CD4-positive, alpha-beta T cell (primary cell): ENCODE measurements around the gene MICAL3. TPM values are rescaled to one million over a fixed set of nuclear protein-coding genes. Genes with fewer than 3 reads are reported as not detected.
"Not testable (repeated sequence)": the region's sequence is repeated elsewhere in the genome, so short reads cannot be mapped to it uniquely, and the experiment has no call there.

ENCODE experiments used
- ATAC-seq: fragments of 200-7000 bp; cut with Tn5 transposase; one replicate; pipeline ENCODE4 v1.10.0; 2022; ENCODE audit warnings: mild to moderate bottlenecking; ENCODE audit not compliant: poor library complexity
- CTCF ChIA-PET: fragments of 350-600 bp; sonication (Branson Sonifier 250); formaldehyde crosslinking; loops from one replicate; lab custom pipeline; 2021; ENCODE audit warnings: antibody characterized with exemption, inconsistent platforms; lab: Charles Lee
- POLR2A ChIA-PET: fragments of 350-600 bp; sonication (Branson Sonifier 250); formaldehyde crosslinking; loops from one replicate; lab custom pipeline; 2021; ENCODE audit warnings: antibody characterized with exemption, inconsistent platforms; lab: Charles Lee
- DNase-seq, 14 experiments: peaks; one replicate each; pipeline ENCODE4 v3.0.0-alpha.2; 2013 to 2020; ENCODE audit warnings: mixed read lengths in 2 of 14
- H3K27ac ChIP-seq, 2 donors: one replicate each; pipeline versions ENCODE4 v1.5.1 to v1.7.0; 2013; ENCODE audit warnings: low read length in 2 of 2, low read depth in 1 of 2, mild to moderate bottlenecking in 1 of 2
- H3K27me3 ChIP-seq, 2 experiments: 1 replicate in 1 of 2; 2 replicates in 1 of 2; pipeline versions ENCODE4 v1.6.1 to v1.7.0; 2013; ENCODE audit warnings: low read length in 2 of 2, control low read depth in 1 of 2, mild to moderate bottlenecking in 1 of 2, moderate library complexity in 1 of 2; ENCODE audit not compliant: insufficient read depth in 2 of 2, control insufficient read depth in 1 of 2
- H3K36me3 ChIP-seq: one replicate; pipeline ENCODE4 v1.6.1; 2013; ENCODE audit warnings: low read length, control low read depth; ENCODE audit not compliant: insufficient read depth
- H3K4me1 ChIP-seq: one replicate; pipeline ENCODE4 v1.6.1; 2013; ENCODE audit warnings: low read length, control low read depth; ENCODE audit not compliant: insufficient read depth
- H3K4me3 ChIP-seq: one replicate; pipeline ENCODE4 v1.5.1; 2013; ENCODE audit warnings: mild to moderate bottlenecking, low read length, moderate library complexity
- H3K9me3 ChIP-seq, 2 experiments: 1 replicate in 1 of 2; 2 replicates in 1 of 2; pipeline versions ENCODE4 v1.6.1 to v1.7.0; 2013; ENCODE audit warnings: low read length in 2 of 2, mild to moderate bottlenecking in 2 of 2, control low read depth in 1 of 2, moderate library complexity in 1 of 2; ENCODE audit not compliant: control insufficient read depth in 1 of 2, insufficient read depth in 1 of 2
- H3K27ac Mint-ChIP-seq: one replicate; pipeline ENCODE4 v1.8.0; 2020; ENCODE audit warnings: mixed read lengths
- H3K27me3 Mint-ChIP-seq: one replicate; pipeline ENCODE4 v1.8.0; 2021; ENCODE audit warnings: mixed read lengths
- H3K36me3 Mint-ChIP-seq: one replicate; pipeline ENCODE4 v1.8.0; 2021; ENCODE audit warnings: low read depth, mixed read lengths
- H3K4me1 Mint-ChIP-seq: one replicate; pipeline ENCODE4 v1.8.0; 2021; ENCODE audit warnings: low read depth, mixed read lengths
- H3K4me3 Mint-ChIP-seq: one replicate; pipeline ENCODE4 v1.8.0; 2020; ENCODE audit warnings: mild to moderate bottlenecking, mixed read lengths
- H3K9me3 Mint-ChIP-seq: one replicate; pipeline ENCODE4 v1.8.0; 2020; ENCODE audit warnings: mixed read lengths
- intact Hi-C, 2 experiments: fragments of 100-400 bp; cut with DNase I in 1 of 2; cut with micrococcal nuclease in 1 of 2; formaldehyde crosslinking; loops; one replicate each; pipeline versions ENCODE4 v1.15.1 to v1.9.0; 2023 to 2025; cut with DNase I, micrococcal nuclease
- total RNA-seq, 174 experiments: library from RNA in 2 of 174; stranded (reverse) in 2 of 174; gene quantifications; one replicate each; pipeline ENCODE4 v1.2.3 and lab custom pipeline; 2021 to 2026
- TF ChIP-seq, protein P1 (sequence below): fragments of 200-600 bp; IDR thresholded peaks from one replicate; pipeline ENCODE4 v1.8.0; 2022; ENCODE audit warnings: antibody characterized with exemption, mild to moderate bottlenecking

Gene MICAL3
- total RNA-seq, 2 experiments from 2014 or later = 9.4 to 9.9 TPM

DNA sequence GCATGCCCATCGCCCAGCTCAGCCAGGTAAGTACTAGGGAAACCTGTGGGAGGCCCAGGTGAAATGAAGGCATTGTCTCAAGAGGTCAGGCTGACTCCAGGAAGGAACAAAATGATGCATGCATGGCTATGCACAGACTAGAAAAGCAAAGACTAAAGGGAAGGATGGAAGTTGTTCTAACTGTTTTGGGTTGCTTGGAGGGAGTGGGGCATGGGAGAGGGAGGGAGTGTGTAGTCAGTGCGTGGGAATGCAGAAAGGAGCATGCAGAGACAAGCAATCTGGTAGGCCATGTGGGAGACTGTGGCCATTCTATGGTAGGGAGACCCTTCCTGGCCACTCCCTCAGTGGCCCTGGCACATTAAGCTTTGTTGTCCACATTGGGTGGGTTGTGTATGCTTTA, 2.9 kb downstream of the MICAL3 start:
- no peak overlapping the region for H3K4me3 Mint-ChIP-seq
- Histone ChIP-seq H3K27ac (no peak overlapping the region), H3K9me3 (no peaks in the 10 kb centered on the region), H3K4me1 (peaks cover 16% of the 10 kb centered on the region), H3K4me3 (no peak overlapping the region), H3K36me3 (no peaks in the 10 kb centered on the region), H3K27me3 (peaks cover 8 to 12% of the 10 kb centered on the region in 2 experiments)
- H3K36me3 Mint-ChIP-seq = no peaks in the 10 kb centered on the region
- TF ChIP-seq, protein P1, sequence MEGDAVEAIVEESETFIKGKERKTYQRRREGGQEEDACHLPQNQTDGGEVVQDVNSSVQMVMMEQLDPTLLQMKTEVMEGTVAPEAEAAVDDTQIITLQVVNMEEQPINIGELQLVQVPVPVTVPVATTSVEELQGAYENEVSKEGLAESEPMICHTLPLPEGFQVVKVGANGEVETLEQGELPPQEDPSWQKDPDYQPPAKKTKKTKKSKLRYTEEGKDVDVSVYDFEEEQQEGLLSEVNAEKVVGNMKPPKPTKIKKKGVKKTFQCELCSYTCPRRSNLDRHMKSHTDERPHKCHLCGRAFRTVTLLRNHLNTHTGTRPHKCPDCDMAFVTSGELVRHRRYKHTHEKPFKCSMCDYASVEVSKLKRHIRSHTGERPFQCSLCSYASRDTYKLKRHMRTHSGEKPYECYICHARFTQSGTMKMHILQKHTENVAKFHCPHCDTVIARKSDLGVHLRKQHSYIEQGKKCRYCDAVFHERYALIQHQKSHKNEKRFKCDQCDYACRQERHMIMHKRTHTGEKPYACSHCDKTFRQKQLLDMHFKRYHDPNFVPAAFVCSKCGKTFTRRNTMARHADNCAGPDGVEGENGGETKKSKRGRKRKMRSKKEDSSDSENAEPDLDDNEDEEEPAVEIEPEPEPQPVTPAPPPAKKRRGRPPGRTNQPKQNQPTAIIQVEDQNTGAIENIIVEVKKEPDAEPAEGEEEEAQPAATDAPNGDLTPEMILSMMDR = no peak
- ChIA-PET CTCF (no interaction called here), POLR2A (no interaction called here)
- DNase-seq (no peak), ATAC-seq (no peak)
- no peak overlapping the region for H3K27ac Mint-ChIP-seq
- peaks cover 4% of the 10 kb centered on the region for H3K4me1 Mint-ChIP-seq
- peaks cover 47% of the 10 kb centered on the region for H3K27me3 Mint-ChIP-seq
- no peaks in the 10 kb centered on the region for H3K9me3 Mint-ChIP-seq
- intact Hi-C loops = no loop called here

DNA sequence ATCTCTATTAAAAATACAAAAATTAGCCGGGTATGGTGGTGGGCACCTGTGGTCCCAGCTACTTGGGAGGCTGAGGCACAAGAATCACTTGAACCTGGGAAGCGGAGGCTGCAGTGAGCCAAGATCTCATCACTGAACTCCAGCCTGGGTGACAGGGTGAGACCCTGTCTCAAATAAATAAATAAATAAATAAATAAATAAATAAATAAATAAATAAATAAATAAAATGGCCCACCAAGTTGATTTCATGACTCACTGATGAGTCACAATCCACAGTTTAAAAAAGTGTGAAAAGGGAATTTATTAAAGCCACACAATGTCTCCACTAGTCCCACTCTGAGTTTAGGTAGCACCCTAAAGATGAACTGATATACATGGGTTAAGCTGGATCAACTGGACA, 3.6 kb downstream of the MICAL3 start:
- CTCF ChIA-PET, DNase-seq, intact Hi-C loops, ATAC-seq, H3K36me3 Mint-ChIP-seq, POLR2A ChIA-PET, H3K36me3 ChIP-seq, H3K9me3 ChIP-seq, H3K9me3 Mint-ChIP-seq, H3K4me3 ChIP-seq, H3K4me3 Mint-ChIP-seq, H3K4me1 Mint-ChIP-seq, H3K27ac ChIP-seq, H3K27ac Mint-ChIP-seq: not testable (repeated sequence)
- Histone ChIP-seq H3K27me3 (peaks cover 8 to 12% of the 10 kb centered on the region in 2 experiments), H3K4me1 (peaks cover 16% of the 10 kb centered on the region)
- H3K27me3 Mint-ChIP-seq = peaks cover 42% of the 10 kb centered on the region

DNA sequence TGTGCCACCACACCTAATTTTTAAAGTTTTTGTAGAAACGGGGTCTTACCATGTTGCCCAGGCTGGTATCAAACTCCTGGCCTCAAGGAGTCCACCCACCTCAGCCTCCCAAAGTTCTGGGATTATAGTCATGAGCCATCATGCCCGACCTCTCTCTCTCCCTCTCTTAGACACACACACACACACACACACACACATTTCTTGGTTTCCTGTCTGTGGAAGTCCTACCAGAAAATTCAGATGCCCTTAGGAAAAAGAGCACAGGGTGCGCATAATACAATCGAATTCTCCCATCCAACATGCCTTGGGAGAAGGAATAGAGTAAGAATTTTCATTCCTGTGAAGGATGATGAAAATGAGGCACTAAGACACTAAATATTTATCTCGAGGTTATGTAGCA, 10.4 kb downstream of the MICAL3 start:
- no peaks in the 10 kb centered on the region for H3K4me1 ChIP-seq
- H3K36me3 Mint-ChIP-seq = no peaks in the 10 kb centered on the region
- H3K9me3 ChIP-seq = no peaks in the 10 kb centered on the region
- no peak for ATAC-seq
- ChIA-PET POLR2A (no interaction called here), CTCF (no interaction called here)
- DNase-seq = no peak
- no peaks in the 10 kb centered on the region for H3K27me3 Mint-ChIP-seq
- TF ChIP-seq, protein P1 = no peak
- H3K4me3 ChIP-seq = no peak overlapping the region
- no peaks in the 10 kb centered on the region for H3K36me3 ChIP-seq
- intact Hi-C loops = no loop called here
- H3K27ac ChIP-seq = no peak overlapping the region
- H3K4me3 Mint-ChIP-seq = no peak overlapping the region
- no peaks in the 10 kb centered on the region for H3K4me1 Mint-ChIP-seq
- no peak overlapping the region for H3K27ac Mint-ChIP-seq
- no peaks in the 10 kb centered on the region for H3K27me3 ChIP-seq
- no peaks in the 10 kb centered on the region for H3K9me3 Mint-ChIP-seq

DNA sequence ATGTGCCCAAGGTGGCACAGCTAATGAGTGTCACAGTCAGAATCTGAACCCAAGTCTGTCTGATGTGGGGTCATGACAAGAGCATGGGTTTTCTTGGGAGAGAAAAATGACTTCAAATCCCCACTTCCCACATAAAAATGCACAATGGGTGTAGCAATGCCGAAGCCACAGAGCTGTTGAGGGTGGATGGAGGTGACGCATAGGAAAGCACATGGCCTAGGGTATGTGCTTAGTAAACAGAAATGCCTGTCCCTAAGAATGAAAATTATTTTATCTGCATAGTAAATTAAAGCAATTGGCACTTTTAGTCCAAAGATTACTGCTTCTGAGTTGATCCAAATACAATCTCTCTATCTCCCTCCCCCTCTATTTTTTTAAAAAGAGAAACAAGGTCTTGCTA, 10.9 kb downstream of the MICAL3 start:
- TF ChIP-seq, protein P1 = no peak
- no peak for DNase-seq
- Histone ChIP-seq H3K27ac (no peak overlapping the region), H3K4me3 (no peak overlapping the region), H3K4me1 (no peaks in the 10 kb centered on the region), H3K27me3 (no peaks in the 10 kb centered on the region), H3K36me3 (no peaks in the 10 kb centered on the region), H3K9me3 (no peaks in the 10 kb centered on the region)
- H3K9me3 Mint-ChIP-seq = no peaks in the 10 kb centered on the region
- ATAC-seq = no peak
- intact Hi-C loops = no loop called here
- no peak overlapping the region for H3K4me3 Mint-ChIP-seq
- H3K27me3 Mint-ChIP-seq = no peaks in the 10 kb centered on the region
- no peaks in the 10 kb centered on the region for H3K36me3 Mint-ChIP-seq
- ChIA-PET CTCF (no interaction called here), POLR2A (no interaction called here)
- H3K4me1 Mint-ChIP-seq = no peaks in the 10 kb centered on the region
- H3K27ac Mint-ChIP-seq = no peak overlapping the region
